22Rv1 (cell line): ENCODE results near the gene CCND3.

Experiments used
- H3K27ac ChIP-seq: fragments of 450-650 bp; 2 replicates; pipeline ENCODE4 v1.5.1; 2017
- CTCF ChIP-seq: fragments of 450-650 bp; IDR thresholded peaks from 2 replicates; pipeline ENCODE4 v1.5.1; 2017; ENCODE audit warnings: mild to moderate bottlenecking
- ZFX ChIP-seq: fragments of 450-650 bp; IDR thresholded peaks from 2 replicates; pipeline ENCODE4 v1.6.1; 2017; ENCODE audit warnings: antibody characterized with exemption, borderline replicate concordance

Gene CCND3

GRCh38 chr6:41895300-41896233 lies 46.0 kb downstream of the CCND3 start, which contains the start of gene USP49:
Gene USP49, minus strand, starts transcription at chr6:41895375. Its CDS starts 88,392 bp downstream, at chr6:41806983.
- TF ChIP-seq ZFX (no peak), CTCF (no peak)

GRCh38 chr6:41894366-41895299 lies 47.0 kb downstream of the CCND3 start:
- TF ChIP-seq ZFX (no peak), CTCF (no peak)
- H3K27ac ChIP-seq: peak overlapping the region; percentile 71

More at GRCh38 chr6:41895300-41896233, 46.0 kb downstream of the CCND3 start, which contains the start of gene USP49:
- H3K27ac ChIP-seq: peak within 1 kb of the TSS; percentile 71

GRCh38 chr6:41892921-41893564 lies 48.6 kb downstream of the CCND3 start:
- TF ChIP-seq ZFX (no peak), CTCF (no peak)
- no peak overlapping the region for H3K27ac ChIP-seq

- H3K27ac ChIP-seq: no peak overlapping the region
- no peak for TF ChIP-seq CTCF
- TF ChIP-seq ZFX: no peak
Measured at GRCh38 chr6:41887331-41887751, 54.3 kb downstream of the CCND3 start.

GRCh38 chr6:41885930-41886329 lies 55.7 kb downstream of the CCND3 start:
- TF ChIP-seq CTCF: no peak
- TF ChIP-seq ZFX: no peak
- no peak overlapping the region for H3K27ac ChIP-seq

GRCh38 chr6:41884957-41885356 lies 56.7 kb downstream of the CCND3 start:
- no peak overlapping the region for H3K27ac ChIP-seq
- TF ChIP-seq ZFX: no peak
- TF ChIP-seq CTCF: no peak
